GM12878 (cell line): ENCODE measurements around the gene DAAM2. TPM values are rescaled to one million over a fixed set of nuclear protein-coding genes. Genes with fewer than 3 reads are reported as not detected.

ENCODE experiments used
- ATAC-seq: fragments of 200-7000 bp; cut with Tn5 transposase; 3 replicates; pipeline ENCODE4 v1.9.1; 2020; ENCODE audit warnings: mild to moderate bottlenecking, moderate library complexity
- BruUV-seq: library from RNA; stranded (reverse); fragments of 400-500 nt; replicated peaks from 2 replicates; lab custom pipeline; 2021; lab: Mats Ljungman, UMichigan
- CTCF ChIA-PET: fragments of 300-600 bp; sonication (Branson Sonifier 250); formaldehyde crosslinking; extraction: SDS; loops from one replicate; lab custom pipeline; 2021; ENCODE audit warnings: inconsistent platforms; lab: Yijun Ruan, JAX
- POLR2A ChIA-PET: fragments of 350-600 bp; formaldehyde crosslinking; extraction: SDS; loops from one replicate; lab custom pipeline; 2021; ENCODE audit warnings: inconsistent platforms; lab: Charles Lee
- RAD21 ChIA-PET: fragments of 300-600 bp; sonication (Branson Sonifier 250); formaldehyde crosslinking; loops from one replicate; lab custom pipeline; 2023; ENCODE audit warnings: antibody characterized with exemption; ENCODE audit not compliant: unreplicated experiment; lab: Charles Lee
- SMC1A ChIA-PET: fragments of 300-600 bp; sonication (Branson Sonifier 250); formaldehyde crosslinking; loops from one replicate; lab custom pipeline; 2023; ENCODE audit not compliant: unreplicated experiment, uncharacterized antibody; lab: Charles Lee
- DNase-seq: peaks from one replicate; pipeline ENCODE4 v3.0.0-alpha.2; 2011; ENCODE audit warnings: low read depth, low spot score
- FAIRE-seq: peaks from 3 replicates; lab custom pipeline; 2011; peaks lifted over from hg19 to GRCh38; lab: Jason Lieb, UNC
- H2AFZ ChIP-seq: 2 replicates; pipeline ENCODE4 v1.6.0; 2011; ENCODE audit warnings: low read depth, low read length, control low read depth; ENCODE audit not compliant: control insufficient read depth
- H3K27ac ChIP-seq: 2 replicates; pipeline ENCODE4 v1.5.1; 2011; ENCODE audit warnings: control low read depth; ENCODE audit not compliant: control insufficient read depth, insufficient read depth
- H3K27me3 ChIP-seq, 2 experiments: replicated peaks in 1 of 2; 2 replicates each; pipeline versions ENCODE4 v1.6.0 to v1.6.1; 2011; ENCODE audit warnings: low read length in 1 of 2; ENCODE audit not compliant: control insufficient read depth in 2 of 2, insufficient read depth in 2 of 2
- H3K36me3 ChIP-seq, 2 experiments: 2 replicates each; pipeline ENCODE4 v1.5.1; 2011; ENCODE audit warnings: low read length in 1 of 2; ENCODE audit not compliant: control insufficient read depth in 2 of 2, insufficient read depth in 2 of 2
- H3K4me1 ChIP-seq: 2 replicates; pipeline ENCODE4 v1.6.1; 2011; ENCODE audit warnings: mild to moderate bottlenecking, low read length, moderate library complexity, mixed read lengths; ENCODE audit not compliant: control insufficient read depth, insufficient read depth
- H3K4me2 ChIP-seq: 2 replicates; pipeline ENCODE4 v1.6.0; 2011; ENCODE audit warnings: control low read depth; ENCODE audit not compliant: control insufficient read depth, insufficient read depth
- H3K4me3 ChIP-seq: fragments of 200-600 bp; sonication (generic); 2 replicates; pipeline ENCODE4 v1.5.1; 2016
- H3K79me2 ChIP-seq: 2 replicates; pipeline ENCODE4 v1.6.0; 2011; ENCODE audit warnings: low read length; ENCODE audit not compliant: control insufficient read depth, insufficient read depth
- H3K9ac ChIP-seq: 2 replicates; pipeline ENCODE4 v1.8.0; 2011; ENCODE audit warnings: low read length, control low read depth, mixed read lengths; ENCODE audit not compliant: control insufficient read depth, insufficient read depth
- H3K9me3 ChIP-seq: replicated peaks from 3 replicates; pipeline ENCODE4 v1.5.1; 2011; ENCODE audit warnings: mild to moderate bottlenecking, low read length; ENCODE audit not compliant: control insufficient read depth, insufficient read depth
- H4K20me1 ChIP-seq: 2 replicates; pipeline ENCODE4 v1.6.0; 2011; ENCODE audit not compliant: control insufficient read depth, insufficient read depth
- ATF7 ChIP-seq: fragments of 450-650 bp; IDR thresholded peaks from 2 replicates; pipeline ENCODE4 v1.6.1; 2016; ENCODE audit warnings: low read depth, mild to moderate bottlenecking
- HDGF ChIP-seq: fragments of 450-650 bp; IDR thresholded peaks from 2 replicates; pipeline ENCODE4 v1.6.1; 2016; ENCODE audit warnings: antibody characterized with exemption
- POLR2AphosphoS2 ChIP-seq: IDR thresholded peaks from 2 replicates; pipeline ENCODE4 v1.6.1; 2011; ENCODE audit warnings: low read depth, mild to moderate bottlenecking, low read length, improper control_type of control experiment, moderate library complexity
- SIX5 ChIP-seq: IDR thresholded peaks from 2 replicates; pipeline ENCODE4 v1.6.1; 2011; ENCODE audit warnings: mild to moderate bottlenecking, low read depth, low read length, moderate library complexity; ENCODE audit not compliant: severe bottlenecking
- SPI1 ChIP-seq: IDR thresholded peaks from 2 replicates; pipeline ENCODE4 v1.6.1; 2011; ENCODE audit warnings: low read depth, mild to moderate bottlenecking, low read length, moderate library complexity, borderline replicate concordance; ENCODE audit not compliant: insufficient read depth
- STAT3 ChIP-seq: IDR thresholded peaks from 2 replicates; pipeline ENCODE4 v1.6.1; 2011; ENCODE audit warnings: low read depth, low read length, improper control_type of control experiment
- TARDBP ChIP-seq: IDR thresholded peaks from 2 replicates; pipeline ENCODE4 v1.6.1; 2016; ENCODE audit warnings: borderline replicate concordance
- WGBS: methylation state at CpG from one replicate; pipeline ENCODE4 v1.1.6; 2016; ENCODE audit warnings: low lambda C conversion rate; ENCODE audit not compliant: insufficient replicate concordance, insufficient coverage; ENCODE audit errors: missing lambda C conversion rate; 5-methylcytosine and 5-hydroxymethylcytosine counted together
- in situ Hi-C: fragments of 300-500 bp; cut with MboI; formaldehyde crosslinking; loops from 9 replicates; pipeline ENCODE4 v1.14.3; 2018; ENCODE audit warnings: mixed read lengths
- intact Hi-C: fragments of 100-400 bp; cut with micrococcal nuclease; formaldehyde crosslinking; loops from one replicate; pipeline ENCODE4 v1.14.2; 2022; ENCODE audit not compliant: unreplicated experiment
- polyA plus RNA-seq, 11 experiments: library from polyadenylated mRNA; depleted of rRNA in 4 of 11; unstranded in 6 of 11; stranded (reverse) in 5 of 11; fragments of >200 nt; fragmentation: Nextera tagmentation in 4 of 11; fragmentation: Illumina TruSeq in 1 of 11; extraction: Ambion mirVana in 4 of 11; extraction: Trizol in 1 of 11; gene quantifications; 1 replicate in 1 of 11; 2 replicates in 10 of 11; pipeline versions ENCODE4 v1.2.1 to v1.2.3, GENCODE V29; 2011 to 2016; ENCODE audit warnings: inconsistent platforms in 2 of 11, missing spikeins in 2 of 11, low read depth in 1 of 11
- total RNA-seq, 4 experiments: library from RNA; depleted of rRNA in 3 of 4; stranded (reverse); fragments of >200 nt in 3 of 4; fragmentation: Illumina TruSeq in 1 of 4; extraction: Trizol in 1 of 4; gene quantifications; 2 replicates each; pipeline versions ENCODE4 v1.2.1 to v1.2.3, GENCODE V29; 2013 to 2021
- TF ChIP-seq, protein P1 (sequence below): fragments of 450-650 bp; IDR thresholded peaks from 2 replicates; pipeline ENCODE4 v1.6.1; 2016; ENCODE audit warnings: mild to moderate bottlenecking
- TF ChIP-seq, protein P2 (sequence below): IDR thresholded peaks from 2 replicates; pipeline ENCODE4 v1.6.1; 2012; ENCODE audit warnings: low read depth, low read length, improper control_type of control experiment
- TF ChIP-seq, protein P3 (sequence below): IDR thresholded peaks from 2 replicates; pipeline ENCODE4 v1.6.1; 2011; ENCODE audit warnings: mild to moderate bottlenecking, low read depth, low read length, moderate library complexity; ENCODE audit not compliant: insufficient replicate concordance

DAAM2 gene
- total and polyA plus RNA-seq, 10 of the 15 experiments (the other 5 are each of a cell fraction or from before 2014, with no cell fraction given): 0.05 to 0.22 TPM; not detected in 8

DNA sequence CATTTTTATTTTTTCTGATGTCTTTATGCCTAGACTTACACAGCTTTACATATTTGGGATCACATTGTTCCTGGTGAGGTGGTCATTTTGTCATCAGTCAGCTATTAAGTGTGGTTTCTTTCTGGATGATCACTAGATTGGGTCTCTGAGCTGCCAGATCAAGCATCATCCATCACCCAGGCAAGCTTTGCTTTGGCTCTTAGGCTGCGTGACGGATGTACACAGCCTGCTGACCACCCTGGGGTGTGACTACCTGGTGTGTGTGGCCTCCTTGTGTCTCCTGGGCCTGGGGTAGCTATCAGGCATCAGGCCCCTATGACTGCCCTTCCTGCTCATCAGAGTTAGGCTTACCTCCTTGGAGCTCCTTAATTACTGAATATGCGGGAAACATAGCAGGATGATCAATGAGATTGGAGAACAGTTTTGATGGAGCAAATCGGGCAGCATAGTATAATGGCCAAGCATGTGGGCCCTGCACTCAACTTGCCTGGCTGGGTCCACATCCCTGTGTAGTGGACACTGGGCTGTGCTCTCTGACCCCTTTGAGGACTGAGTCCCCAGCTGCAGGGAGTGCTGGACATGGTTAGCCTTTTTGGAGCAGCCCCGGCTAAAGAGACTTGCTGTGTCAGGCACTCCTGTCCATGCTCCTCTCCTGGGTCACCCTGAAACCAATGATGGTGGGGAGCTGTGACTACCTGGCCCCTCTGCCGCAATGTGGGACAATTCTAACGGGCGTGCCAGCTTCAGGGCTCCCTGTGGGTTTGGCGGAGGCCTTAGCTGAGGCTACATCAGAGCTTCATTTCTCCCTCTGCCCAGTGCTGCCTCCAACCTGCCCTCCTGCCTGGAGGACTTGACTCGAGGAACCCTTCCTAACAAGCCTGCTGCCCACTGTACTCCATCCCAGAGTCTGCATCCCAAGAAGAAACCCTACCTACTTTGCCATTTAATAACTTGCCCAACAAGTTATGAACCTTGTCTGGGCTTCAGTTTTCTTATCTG is 8.2 kb downstream of the DAAM2 start (continued):
- TF ChIP-seq ATF7 (no peak), HDGF (no peak), TARDBP (no peak), SIX5 (no peak)
- TF ChIP-seq, protein P1, sequence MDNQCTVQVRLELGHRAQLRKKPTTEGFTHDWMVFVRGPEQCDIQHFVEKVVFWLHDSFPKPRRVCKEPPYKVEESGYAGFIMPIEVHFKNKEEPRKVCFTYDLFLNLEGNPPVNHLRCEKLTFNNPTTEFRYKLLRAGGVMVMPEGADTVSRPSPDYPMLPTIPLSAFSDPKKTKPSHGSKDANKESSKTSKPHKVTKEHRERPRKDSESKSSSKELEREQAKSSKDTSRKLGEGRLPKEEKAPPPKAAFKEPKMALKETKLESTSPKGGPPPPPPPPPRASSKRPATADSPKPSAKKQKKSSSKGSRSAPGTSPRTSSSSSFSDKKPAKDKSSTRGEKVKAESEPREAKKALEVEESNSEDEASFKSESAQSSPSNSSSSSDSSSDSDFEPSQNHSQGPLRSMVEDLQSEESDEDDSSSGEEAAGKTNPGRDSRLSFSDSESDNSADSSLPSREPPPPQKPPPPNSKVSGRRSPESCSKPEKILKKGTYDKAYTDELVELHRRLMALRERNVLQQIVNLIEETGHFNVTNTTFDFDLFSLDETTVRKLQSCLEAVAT: no peak
- TF ChIP-seq, protein P2, sequence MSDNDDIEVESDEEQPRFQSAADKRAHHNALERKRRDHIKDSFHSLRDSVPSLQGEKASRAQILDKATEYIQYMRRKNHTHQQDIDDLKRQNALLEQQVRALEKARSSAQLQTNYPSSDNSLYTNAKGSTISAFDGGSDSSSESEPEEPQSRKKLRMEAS: no peak

DNA sequence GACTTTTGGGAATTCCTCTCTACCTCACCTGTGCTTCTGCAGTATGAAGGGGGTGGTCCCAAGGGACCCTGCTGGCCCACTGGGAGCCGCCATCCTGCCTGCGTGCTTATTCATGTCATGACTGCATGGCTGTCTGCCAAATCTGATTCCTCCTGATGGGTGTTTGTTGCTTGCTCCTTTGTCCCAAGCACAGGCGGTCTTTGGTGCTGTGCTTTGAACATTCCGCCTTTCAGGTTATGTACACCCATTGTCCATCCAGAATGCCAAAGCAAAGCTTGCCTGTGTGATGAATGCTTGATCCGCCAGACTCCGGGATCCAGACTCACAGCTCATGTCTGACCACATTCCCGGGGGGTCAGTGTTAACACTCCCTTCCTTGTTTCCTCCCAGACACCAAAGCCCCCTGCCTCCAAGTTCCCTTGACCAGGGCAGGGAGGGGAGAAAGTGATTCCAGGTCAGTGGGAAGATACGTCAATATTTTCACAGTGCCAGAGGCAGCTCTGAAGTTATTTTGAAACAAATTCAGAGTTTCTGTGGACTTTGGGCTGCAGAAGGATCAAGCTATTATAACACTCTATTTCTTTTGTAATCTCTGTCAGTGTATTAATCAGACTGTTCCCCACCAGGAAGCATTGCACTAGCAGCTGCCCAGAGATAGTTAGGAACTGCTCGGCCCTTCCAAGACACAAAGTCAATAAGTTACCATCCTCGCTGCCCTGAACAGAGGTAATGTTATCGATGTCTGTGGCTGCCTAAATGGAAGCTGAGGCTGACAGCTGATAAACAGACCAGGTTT is 9.5 kb downstream of the DAAM2 start:
- SMC1A ChIA-PET: interaction anchor here (1.0 to 2.6 kb wide), 7 partner anchors 10 to 425 kb away, joined by 3 to 8 read pairs (median 4); no protein-coding TSS in a partner anchor
- TF ChIP-seq, protein P3, sequence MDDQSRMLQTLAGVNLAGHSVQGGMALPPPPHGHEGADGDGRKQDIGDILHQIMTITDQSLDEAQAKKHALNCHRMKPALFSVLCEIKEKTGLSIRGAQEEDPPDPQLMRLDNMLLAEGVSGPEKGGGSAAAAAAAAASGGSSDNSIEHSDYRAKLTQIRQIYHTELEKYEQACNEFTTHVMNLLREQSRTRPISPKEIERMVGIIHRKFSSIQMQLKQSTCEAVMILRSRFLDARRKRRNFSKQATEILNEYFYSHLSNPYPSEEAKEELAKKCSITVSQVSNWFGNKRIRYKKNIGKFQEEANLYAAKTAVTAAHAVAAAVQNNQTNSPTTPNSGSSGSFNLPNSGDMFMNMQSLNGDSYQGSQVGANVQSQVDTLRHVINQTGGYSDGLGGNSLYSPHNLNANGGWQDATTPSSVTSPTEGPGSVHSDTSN: no peak
- no peak for TF ChIP-seq SPI1
- TF ChIP-seq STAT3: no peak
- TF ChIP-seq POLR2AphosphoS2: no peak

More for the DNA sequence above, 9.5 kb downstream of the DAAM2 start:
- H3K4me1 ChIP-seq: no peaks in the 10 kb centered on the region
- no peak for DNase-seq
- POLR2A ChIA-PET: no interaction called here
- in situ Hi-C loops (no loop called here), intact Hi-C loops (no loop called here)
- RAD21 ChIA-PET: interaction anchor here (1.3 kb wide), 1 partner anchor 12 kb away, joined by 7 read pairs; no protein-coding TSS in a partner anchor
- no peaks in the 10 kb centered on the region for H4K20me1 ChIP-seq
- H3K4me3 ChIP-seq: no peak overlapping the region
- ATAC-seq: no peak
- FAIRE-seq: no peak
- CTCF ChIA-PET: interaction anchor here (0.7 to 0.8 kb wide), 2 partner anchors 12 to 439 kb away, joined by 3 read pairs; no protein-coding TSS in a partner anchor
- H3K36me3 ChIP-seq: no peaks in the 10 kb centered on the region
- H3K4me2 ChIP-seq: no peak overlapping the region
- H3K9me3 ChIP-seq: no peaks in the 10 kb centered on the region
- no peaks in the 10 kb centered on the region for H3K79me2 ChIP-seq
- H3K27me3 ChIP-seq: no peaks in the 10 kb centered on the region; a peak in 2 of 4 replicates
- H2AFZ ChIP-seq: no peak overlapping the region
- 48% methylated on average over 11 of the region's 11 CpGs for WGBS
- H3K27ac ChIP-seq: no peak overlapping the region
- no peak overlapping the region for H3K9ac ChIP-seq
- BruUV-seq: no TSS peak
